K562 (cell line): ENCODE results near the gene SERPINF2. TPM values are rescaled to one million over a fixed set of nuclear protein-coding genes. Genes with fewer than 3 reads are reported as not detected.

Experiments
- C11orf30 ChIP-seq: fragments of 450-650 bp; IDR thresholded peaks from 2 replicates; pipeline ENCODE4 v1.6.1; 2016; ENCODE audit warnings: low read depth, mild to moderate bottlenecking
- CREB3L1 ChIP-seq: fragments of 450-650 bp; IDR thresholded peaks from 2 replicates; pipeline ENCODE4 v1.6.1; 2014; ENCODE audit warnings: low read depth, mild to moderate bottlenecking, moderate library complexity, borderline replicate concordance
- MAFG ChIP-seq: fragments of 450-650 bp; conservative IDR thresholded peaks from 2 replicates; pipeline ENCODE4 v1.6.1; 2016; ENCODE audit warnings: missing genetic modification characterization, missing compliant biosample characterization
- MNT ChIP-seq, 2 experiments: fragments of 450-650 bp; conservative IDR thresholded peaks; 2 replicates each; pipeline ENCODE4 v1.6.1; 2017; ENCODE audit warnings: mild to moderate bottlenecking in 2 of 2, moderate library complexity in 2 of 2
- PHF8 ChIP-seq: fragments of 200-600 bp; sonication (generic); IDR thresholded peaks from 2 replicates; pipeline ENCODE4 v1.6.1; 2012; ENCODE audit warnings: mixed run types, mild to moderate bottlenecking, inconsistent platforms, low read length, moderate library complexity, borderline replicate concordance
- POLR2B ChIP-seq: fragments of 450-650 bp; IDR thresholded peaks from 2 replicates; pipeline ENCODE4 v1.6.1; 2018; ENCODE audit warnings: low read depth; ENCODE audit not compliant: partially characterized antibody
- PYGO2 ChIP-seq: fragments of 450-650 bp; IDR thresholded peaks from 2 replicates; pipeline ENCODE4 v1.6.1; 2016; ENCODE audit warnings: mild to moderate bottlenecking, missing genetic modification characterization, moderate library complexity, missing compliant biosample characterization
- RAD21 ChIP-seq, 2 experiments: fragments of 250-450 bp in 1 of 2; fragments of 450-650 bp in 1 of 2; sonication (Bioruptor Pico) in 1 of 2; formaldehyde crosslinking in 1 of 2; IDR thresholded peaks in 1 of 2; conservative IDR thresholded peaks in 1 of 2; 2 replicates each; pipeline versions ENCODE4 v1.4.0 to v1.8.0; 2020 to 2022; ENCODE audit warnings: mild to moderate bottlenecking in 2 of 2, moderate library complexity in 1 of 2
- SIN3A ChIP-seq, 2 experiments: fragments of 150-350 bp in 1 of 2; IDR thresholded peaks; 2 replicates each; pipeline ENCODE4 v1.6.1; 2011 to 2016; ENCODE audit warnings: borderline replicate concordance in 2 of 2, low read depth in 2 of 2, low read length in 2 of 2, mild to moderate bottlenecking in 2 of 2, moderate library complexity in 2 of 2; ENCODE audit not compliant: control insufficient read depth in 1 of 2
- SNAPC5 ChIP-seq: fragments of 250-450 bp; sonication (Bioruptor Pico); IDR thresholded peaks from 2 replicates; pipeline ENCODE4 v1.8.0; 2021; ENCODE audit warnings: moderate library complexity, mild to moderate bottlenecking, inconsistent platforms
- TAF7 ChIP-seq: fragments of 450-650 bp; IDR thresholded peaks from 2 replicates; pipeline ENCODE4 v1.6.1; 2016; ENCODE audit warnings: missing genetic modification characterization, missing compliant biosample characterization
- TEAD4 ChIP-seq, 2 experiments: sonication (generic) in 1 of 2; formaldehyde crosslinking in 1 of 2; IDR thresholded peaks; 2 replicates each; pipeline versions ENCODE4 v1.6.1 to v1.8.0; 2012 to 2022; ENCODE audit warnings: borderline replicate concordance in 1 of 2, inconsistent platforms in 1 of 2, low read length in 1 of 2, mild to moderate bottlenecking in 1 of 2, missing genetic modification reagents in 1 of 2
- THRAP3 ChIP-seq: fragments of 450-650 bp; IDR thresholded peaks from 2 replicates; pipeline ENCODE4 v1.6.1; 2016; ENCODE audit warnings: mild to moderate bottlenecking, inconsistent platforms, borderline replicate concordance
- VEZF1 ChIP-seq: fragments of 200-800 bp; sonication (Bioruptor generic); IDR thresholded peaks from 2 replicates; pipeline ENCODE4 v1.6.1; 2017; ENCODE audit warnings: missing genetic modification characterization, missing compliant biosample characterization
- XRCC5 ChIP-seq: fragments of 200-400 bp; formaldehyde crosslinking; IDR thresholded peaks from 2 replicates; pipeline ENCODE4 v1.6.1; 2017; ENCODE audit warnings: low read depth, mild to moderate bottlenecking, low read length
- ZBTB1 ChIP-seq: sonication (generic); formaldehyde crosslinking; IDR thresholded peaks from 2 replicates; pipeline ENCODE4 v1.8.1; 2023; ENCODE audit warnings: missing genetic modification reagents, low read depth, mild to moderate bottlenecking, borderline replicate concordance
- ZBTB7A ChIP-seq: IDR thresholded peaks from 2 replicates; pipeline ENCODE4 v1.6.1; 2011; ENCODE audit warnings: low read depth, mild to moderate bottlenecking, low read length, moderate library complexity, borderline replicate concordance; ENCODE audit not compliant: control insufficient read depth
- ZNF316 ChIP-seq: fragments of 450-650 bp; IDR thresholded peaks from 2 replicates; pipeline ENCODE4 v1.6.1; 2016
- ZNF395 ChIP-seq: fragments of 200-800 bp; sonication (Bioruptor generic); IDR thresholded peaks from 2 replicates; pipeline ENCODE4 v1.6.1; 2017; ENCODE audit warnings: missing genetic modification characterization, missing compliant biosample characterization
- polyA plus RNA-seq, 8 experiments: library from polyadenylated mRNA; depleted of rRNA in 4 of 8; stranded (reverse) in 5 of 8; unstranded in 3 of 8; fragments of >200 nt; fragmentation: Nextera tagmentation in 2 of 8; fragmentation: Illumina TruSeq in 1 of 8; extraction: Ambion mirVana in 2 of 8; extraction: Trizol in 1 of 8; gene quantifications; 2 replicates each; pipeline versions ENCODE4 v1.2.1 to v1.2.3, GENCODE V29; 2011 to 2014; ENCODE audit warnings: inconsistent platforms in 1 of 8, missing spikeins in 1 of 8
- total RNA-seq, 7 experiments: library from RNA; depleted of rRNA in 6 of 7; stranded (reverse); fragments of >200 nt in 6 of 7; fragmentation: Illumina TruSeq in 2 of 7; extraction: Trizol in 2 of 7; gene quantifications; 2 replicates each; pipeline versions ENCODE4 v1.2.1 to v1.2.3, GENCODE V29; 2011 to 2021; ENCODE audit warnings: low replicate concordance in 1 of 7

Gene SERPINF2
- total and polyA plus RNA-seq, 9 of the 15 experiments (the other 6 are each of a cell fraction or from before 2014, with no cell fraction given), result 0.22 TPM; not detected in 8

- TF ChIP-seq CREB3L1 (no peak), TAF7 (tag) (no peak), MNT (conservative IDR thresholded peaks at IDR 0.05) (peak; percentile 80 to 91), SIN3A (IDR thresholded peaks at IDR 0.05; ENCODE audit: borderline replicate concordance in 2 of 2, control insufficient read depth in 1 of 2, low read depth in 2 of 2, low read length in 2 of 2) (peak in 1 of 2 experiments; percentile 70; a peak in 1 of 4 replicates), ZBTB1 (CRISPR knock-in tag) (no peak), POLR2B (peak; percentile 47), ZNF316 (peak; percentile 85), SNAPC5 (no peak), VEZF1 (CRISPR knock-in tag) (peak; percentile 86), PHF8 (peak; percentile 20; the same call in 1 of the 2 replicates), C11orf30 (peak; percentile 89), MAFG (peak; percentile 42; the same call in 1 of the 2 replicates), PYGO2 (tag) (no peak), TEAD4 (IDR thresholded peaks at IDR 0.05; ENCODE audit: low read length) (0 out of 2 replicates have a peak, but pooled peaks have one; percentile 32), TEAD4 (CRISPR knock-in tag; IDR thresholded peaks at IDR 0.05; ENCODE audit: borderline replicate concordance) (no peak), ZBTB7A (peak; percentile 57; the same call in 1 of the 2 replicates), ZNF395 (CRISPR knock-in tag) (0 out of 2 replicates have a peak, but pooled peaks have one; percentile 45), XRCC5 (no peak), THRAP3 (no peak), RAD21 (CRISPR knock-in tag; conservative IDR thresholded peaks at IDR 0.05 in 1 of 2, IDR thresholded peaks at IDR 0.05 in 1 of 2) (no peak)
Observed at GRCh38 chr17:1714427-1714979, 28.2 kb upstream of the SERPINF2 start (continued).
